Esophagus muscularis mucosa (tissue), 3 donors: ENCODE results near the gene SKAP2.

Experiments used
- POLR2A ChIP-seq: fragments of 450-650 bp; IDR thresholded peaks from one replicate; pipeline ENCODE4 v1.6.1; 2017; ENCODE audit warnings: antibody characterized with exemption, moderate library complexity, mild to moderate bottlenecking, low read depth
- POLR2AphosphoS5 ChIP-seq, 2 donors: sonication (generic); formaldehyde crosslinking; IDR thresholded peaks; one replicate each; pipeline ENCODE4 v1.6.1; 2017; ENCODE audit warnings: antibody characterized with exemption in 2 of 2
- TF ChIP-seq, protein P1 (sequence below), 3 experiments: fragments of 200-600 bp in 2 of 3; fragments of 450-650 bp in 1 of 3; sonication (generic) in 2 of 3; IDR thresholded peaks; one replicate each; pipeline ENCODE4 v1.5.1; 2017 to 2019; ENCODE audit warnings: antibody characterized with exemption in 3 of 3, mild to moderate bottlenecking in 2 of 3, moderate library complexity in 1 of 3

DNA sequence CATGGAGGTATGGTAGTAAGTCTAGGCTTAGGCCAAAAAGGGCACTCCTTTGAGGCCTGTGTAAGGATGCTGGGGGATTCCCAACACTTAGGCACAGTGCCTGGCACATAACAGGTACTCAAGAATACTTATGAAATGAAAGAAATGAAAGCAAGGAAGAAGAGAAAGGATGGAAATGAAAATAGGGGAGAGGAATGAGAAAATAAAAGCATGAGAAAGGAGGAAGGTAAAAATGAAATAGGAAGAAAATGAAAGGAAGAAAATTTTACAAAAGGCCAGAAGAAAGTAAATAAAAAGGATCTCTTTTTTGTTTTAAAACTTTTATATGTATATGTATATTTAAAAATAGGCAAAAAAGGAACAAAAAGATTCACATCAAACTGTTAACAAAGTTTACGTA is 146.3 kb downstream of the SKAP2 start:
- TF ChIP-seq, protein P1, sequence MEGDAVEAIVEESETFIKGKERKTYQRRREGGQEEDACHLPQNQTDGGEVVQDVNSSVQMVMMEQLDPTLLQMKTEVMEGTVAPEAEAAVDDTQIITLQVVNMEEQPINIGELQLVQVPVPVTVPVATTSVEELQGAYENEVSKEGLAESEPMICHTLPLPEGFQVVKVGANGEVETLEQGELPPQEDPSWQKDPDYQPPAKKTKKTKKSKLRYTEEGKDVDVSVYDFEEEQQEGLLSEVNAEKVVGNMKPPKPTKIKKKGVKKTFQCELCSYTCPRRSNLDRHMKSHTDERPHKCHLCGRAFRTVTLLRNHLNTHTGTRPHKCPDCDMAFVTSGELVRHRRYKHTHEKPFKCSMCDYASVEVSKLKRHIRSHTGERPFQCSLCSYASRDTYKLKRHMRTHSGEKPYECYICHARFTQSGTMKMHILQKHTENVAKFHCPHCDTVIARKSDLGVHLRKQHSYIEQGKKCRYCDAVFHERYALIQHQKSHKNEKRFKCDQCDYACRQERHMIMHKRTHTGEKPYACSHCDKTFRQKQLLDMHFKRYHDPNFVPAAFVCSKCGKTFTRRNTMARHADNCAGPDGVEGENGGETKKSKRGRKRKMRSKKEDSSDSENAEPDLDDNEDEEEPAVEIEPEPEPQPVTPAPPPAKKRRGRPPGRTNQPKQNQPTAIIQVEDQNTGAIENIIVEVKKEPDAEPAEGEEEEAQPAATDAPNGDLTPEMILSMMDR (IDR thresholded peaks at IDR 0.05), result no peak
- TF ChIP-seq POLR2AphosphoS5 (IDR thresholded peaks at IDR 0.05) (no peak), POLR2A (no peak)
